Stomach (tissue), 9 donors: ENCODE measurements around the gene GATB. TPM values are rescaled to one million over a fixed set of nuclear protein-coding genes. Genes with fewer than 3 reads are reported as not detected.

ENCODE experiments used
- DNase-seq, 2 donors: peaks; one replicate each; pipeline versions ENCODE4 v3.0.0 to v3.0.0-alpha.2; 2013 to 2019
- H3K27ac ChIP-seq, 5 donors: fragments of 200-600 bp in 4 of 5; sonication (generic) in 4 of 5; one replicate each; pipeline ENCODE4 v1.5.1; 2013 to 2019; ENCODE audit warnings: mild to moderate bottlenecking in 1 of 5, moderate library complexity in 1 of 5
- H3K27me3 ChIP-seq, 3 donors: fragments of 200-600 bp; sonication (generic); one replicate each; pipeline ENCODE4 v1.5.1; 2017 to 2019; ENCODE audit warnings: mixed run types in 1 of 3
- H3K36me3 ChIP-seq, 4 donors: fragments of 200-600 bp; sonication (generic); 1 replicate in 3 of 4; 2 replicates in 1 of 4; pipeline ENCODE4 v1.5.1; 2016 to 2019
- H3K4me1 ChIP-seq, 4 donors: fragments of 200-600 bp; sonication (generic); one replicate each; pipeline ENCODE4 v1.5.1; 2016 to 2019
- H3K4me3 ChIP-seq, 4 donors: fragments of 200-600 bp; sonication (generic) in 3 of 4; one replicate each; pipeline ENCODE4 v1.5.1; 2016 to 2019; ENCODE audit warnings: mild to moderate bottlenecking in 1 of 4
- H3K9me3 ChIP-seq, 4 donors: fragments of 200-600 bp; sonication (generic); one replicate each; pipeline ENCODE4 v1.5.1; 2016 to 2019
- CTCF ChIP-seq, 7 experiments: fragments of 450-650 bp in 4 of 7; fragments of 200-600 bp in 3 of 7; sonication (generic) in 3 of 7; IDR thresholded peaks; one replicate each; pipeline ENCODE4 v1.5.1; 2016 to 2019; ENCODE audit warnings: antibody characterized with exemption in 7 of 7, control low read depth in 2 of 7, mild to moderate bottlenecking in 1 of 7
- EP300 ChIP-seq: sonication (generic); formaldehyde crosslinking; IDR thresholded peaks from one replicate; pipeline ENCODE4 v1.6.1; 2017; ENCODE audit warnings: antibody characterized with exemption
- POLR2A ChIP-seq, 4 donors: fragments of 450-650 bp; IDR thresholded peaks; one replicate each; pipeline ENCODE4 v1.6.1; 2016; ENCODE audit warnings: antibody characterized with exemption in 4 of 4, control low read depth in 2 of 4, mild to moderate bottlenecking in 1 of 4, moderate library complexity in 1 of 4
- POLR2AphosphoS5 ChIP-seq, 3 donors: sonication (generic); formaldehyde crosslinking; IDR thresholded peaks; one replicate each; pipeline ENCODE4 v1.6.1; 2016; ENCODE audit warnings: antibody characterized with exemption in 3 of 3
- WGBS, 5 donors: extraction: QIAGEN DNeasy Blood & Tissue Kit in 3 of 5; methylation state at CpG; one replicate each; pipeline versions ENCODE4 v1.1.5 to v1.1.7; 2013 to 2018; 5-methylcytosine and 5-hydroxymethylcytosine counted together
- intact Hi-C: fragments of 100-400 bp; cut with DNase I; formaldehyde crosslinking; loops from one replicate; pipeline ENCODE4 v1.15.1; 2023; ENCODE audit warnings: low total_unique reads
- polyA plus RNA-seq, 3 donors: library from polyadenylated mRNA; stranded (reverse); fragments of 200-250 nt; gene quantifications; one replicate each; pipeline ENCODE4 v1.2.3, GENCODE V29; 2013
- total RNA-seq, 5 donors: library from RNA; depleted of rRNA; stranded (reverse); fragments of >200 nt; gene quantifications; one replicate each; pipeline versions ENCODE4 v1.1.0 to v1.2.3, GENCODE V29; 2014 to 2016
- donor health status: healthy with polysubstance abuse.
- donor health status: Bipolar disorder and iron deficiency.
- donor health status: healthy.

Gene GATB
- total and polyA plus RNA-seq, 8 donors = 1.8 to 32.2 (median 19.9) TPM

- TF ChIP-seq POLR2A (IDR thresholded peaks at IDR 0.05) (no peak), EP300 (no peak), CTCF (IDR thresholded peaks at IDR 0.05) (no peak), POLR2AphosphoS5 (IDR thresholded peaks at IDR 0.05) (no peak)
- intact Hi-C loops = no loop called here
- Histone ChIP-seq H3K4me3 (no peak overlapping the region), H3K9me3 (no peaks in the 10 kb centered on the region), H3K36me3 (peaks cover 0 to 54% (median 40%) of the 10 kb centered on the region in 4 donors), H3K4me1 (peaks cover 0 to 10% (median 6%) of the 10 kb centered on the region in 4 donors), H3K27ac (no peak overlapping the region), H3K27me3 (no peaks in the 10 kb centered on the region)
- 69 to 84% (median 80%) methylated on average over 6 of the region's 6 CpGs for WGBS, 5 donors
- no peak for DNase-seq
These were observed 10.7 kb downstream of the GATB start for GRCh38 chr4:151750156-151750555.

GRCh38 chr4:151745481-151746231 lies 15.2 kb downstream of the GATB start:
- DNase-seq = no peak
- H3K27me3 ChIP-seq = no peaks in the 10 kb centered on the region
- 57 to 69% (median 61%) methylated on average over 5 of the region's 5 CpGs for WGBS, 5 donors
- H3K27ac ChIP-seq = no peak overlapping the region
- peaks cover 0 to 21% (median 11%) of the 10 kb centered on the region in 4 donors for H3K36me3 ChIP-seq
- no peak for TF ChIP-seq POLR2AphosphoS5 (IDR thresholded peaks at IDR 0.05)
- TF ChIP-seq CTCF (IDR thresholded peaks at IDR 0.05) = no peak
- no peak for TF ChIP-seq POLR2A (IDR thresholded peaks at IDR 0.05)
- no peak for TF ChIP-seq EP300
- no peaks in the 10 kb centered on the region for H3K9me3 ChIP-seq
- intact Hi-C loops = no loop called here
- peaks cover 0 to 10% (median 6%) of the 10 kb centered on the region in 4 donors for H3K4me1 ChIP-seq
- H3K4me3 ChIP-seq = no peak overlapping the region

GRCh38 chr4:151744614-151745013 lies 16.2 kb downstream of the GATB start:
- no peaks in the 10 kb centered on the region for H3K9me3 ChIP-seq
- H3K4me3 ChIP-seq = no peak overlapping the region
- peaks cover 0 to 10% (median 6%) of the 10 kb centered on the region in 4 donors for H3K4me1 ChIP-seq
- no peak for TF ChIP-seq CTCF (IDR thresholded peaks at IDR 0.05)
- no peak for TF ChIP-seq POLR2AphosphoS5 (IDR thresholded peaks at IDR 0.05)
- no peak for TF ChIP-seq POLR2A (IDR thresholded peaks at IDR 0.05)
- TF ChIP-seq EP300 = no peak
- no peaks in the 10 kb centered on the region for H3K27me3 ChIP-seq
- 62 to 80% (median 64%) methylated on average over 1 of the region's 1 CpG for WGBS, 5 donors
- no peak overlapping the region for H3K27ac ChIP-seq
- DNase-seq = no peak
- intact Hi-C loops = no loop called here
- peaks cover 0 to 21% (median 13%) of the 10 kb centered on the region in 4 donors for H3K36me3 ChIP-seq

GRCh38 chr4:151743894-151744293 lies 16.9 kb downstream of the GATB start:
- H3K4me1 ChIP-seq = peaks cover 0 to 10% (median 6%) of the 10 kb centered on the region in 4 donors
- no peak overlapping the region for H3K4me3 ChIP-seq
- WGBS, 5 donors = 90 to 98% (median 97%) methylated on average over 4 of the region's 4 CpGs
- intact Hi-C loops = no loop called here
- no peak for TF ChIP-seq POLR2A (IDR thresholded peaks at IDR 0.05)
- TF ChIP-seq CTCF (IDR thresholded peaks at IDR 0.05) = no peak
- no peak for TF ChIP-seq POLR2AphosphoS5 (IDR thresholded peaks at IDR 0.05)
- no peak for TF ChIP-seq EP300
- no peak for DNase-seq
- peaks cover 0 to 24% (median 13%) of the 10 kb centered on the region in 4 donors for H3K36me3 ChIP-seq
- H3K27ac ChIP-seq = no peak overlapping the region
- H3K9me3 ChIP-seq = no peaks in the 10 kb centered on the region
- no peaks in the 10 kb centered on the region for H3K27me3 ChIP-seq
